ACHN (cell line): ENCODE data around the gene DBNL.

Experiments
- DNase-seq: peaks from one replicate; pipeline ENCODE4 v3.0.0-alpha.2; 2015
- in situ Hi-C: cut with HindIII; loops from 2 replicates; pipeline ENCODE4 v1.10.0; 2017; ENCODE audit warnings: low sequenced_read_pairs, low pct_ligation_motif_present, low pct_unique_long_range_greater_than_20kb

DBNL gene

GRCh38 chr7:44103566-44103922, 59.0 kb downstream of the DBNL start:
- no peak for DNase-seq
- in situ Hi-C loops = no loop called here

GRCh38 chr7:44103923-44104859, 59.7 kb downstream of the DBNL start, which contains the start of gene AEBP1:
TSS of gene AEBP1 (plus strand) at chr7:44104345. CDS start at chr7:44104666, 321 bp downstream.
- no peak for DNase-seq
- in situ Hi-C loops = no loop called here

GRCh38 chr7:44104860-44105771, 60.6 kb downstream of the DBNL start:
- in situ Hi-C loops = no loop called here
- DNase-seq = no peak

GRCh38 chr7:44105832-44106231, 61.3 kb downstream of the DBNL start:
- in situ Hi-C loops = no loop called here

GRCh38 chr7:44106311-44107065, 62.0 kb downstream of the DBNL start:
- no peak for DNase-seq
- in situ Hi-C loops = no loop called here

More at GRCh38 chr7:44105832-44106231, 61.3 kb downstream of the DBNL start:
- no peak for DNase-seq

GRCh38 chr7:44107116-44107960, 62.8 kb downstream of the DBNL start:
- in situ Hi-C loops = no loop called here
- no peak for DNase-seq

GRCh38 chr7:44107961-44108767, 63.7 kb downstream of the DBNL start:
- in situ Hi-C loops = no loop called here
- no peak for DNase-seq

GRCh38 chr7:44108768-44109750, 64.6 kb downstream of the DBNL start:
- in situ Hi-C loops = no loop called here
- no peak for DNase-seq

GRCh38 chr7:44109991-44110390, 65.5 kb downstream of the DBNL start:
- no peak for DNase-seq
- in situ Hi-C loops = no loop called here

GRCh38 chr7:44110719-44111635, 66.5 kb downstream of the DBNL start:
- in situ Hi-C loops = no loop called here
- DNase-seq = no peak
